ENCODE data around the gene DPH1. TPM values are rescaled to one million over a fixed set of nuclear protein-coding genes. Genes with fewer than 3 reads are reported as not detected.

Gene DPH1
- total RNA-seq, 1 donor from 2014 or later = 14.7 TPM

DNA sequence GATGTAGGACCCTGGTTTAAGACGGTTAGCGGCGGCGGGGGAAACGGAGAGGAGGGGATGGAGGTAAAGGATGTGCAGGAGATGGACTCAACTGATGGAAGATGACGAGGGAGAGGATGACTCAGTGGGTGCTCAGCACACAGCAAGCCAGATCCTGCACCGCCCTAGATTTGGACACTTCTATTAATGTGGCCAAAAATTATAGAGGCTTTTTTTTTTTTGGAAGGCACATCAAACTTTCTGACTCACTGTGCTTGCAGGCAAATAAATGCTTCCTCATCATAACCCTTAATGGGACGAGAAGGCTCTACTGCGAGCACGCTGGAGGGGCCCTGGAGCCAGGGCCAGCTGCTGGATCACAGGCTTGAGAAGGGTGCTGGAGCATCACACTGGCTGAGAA is 40.8 kb upstream of the DPH1 start:
- FAIRE-seq (peak; percentile 85), DNase-seq (ENCODE audit: low read depth) (peak; percentile 98)
- no peaks in the 10 kb centered on the region for H3K27me3 ChIP-seq (ENCODE audit: control insufficient read depth, insufficient read depth, low read length)
- TF ChIP-seq, protein P1, sequence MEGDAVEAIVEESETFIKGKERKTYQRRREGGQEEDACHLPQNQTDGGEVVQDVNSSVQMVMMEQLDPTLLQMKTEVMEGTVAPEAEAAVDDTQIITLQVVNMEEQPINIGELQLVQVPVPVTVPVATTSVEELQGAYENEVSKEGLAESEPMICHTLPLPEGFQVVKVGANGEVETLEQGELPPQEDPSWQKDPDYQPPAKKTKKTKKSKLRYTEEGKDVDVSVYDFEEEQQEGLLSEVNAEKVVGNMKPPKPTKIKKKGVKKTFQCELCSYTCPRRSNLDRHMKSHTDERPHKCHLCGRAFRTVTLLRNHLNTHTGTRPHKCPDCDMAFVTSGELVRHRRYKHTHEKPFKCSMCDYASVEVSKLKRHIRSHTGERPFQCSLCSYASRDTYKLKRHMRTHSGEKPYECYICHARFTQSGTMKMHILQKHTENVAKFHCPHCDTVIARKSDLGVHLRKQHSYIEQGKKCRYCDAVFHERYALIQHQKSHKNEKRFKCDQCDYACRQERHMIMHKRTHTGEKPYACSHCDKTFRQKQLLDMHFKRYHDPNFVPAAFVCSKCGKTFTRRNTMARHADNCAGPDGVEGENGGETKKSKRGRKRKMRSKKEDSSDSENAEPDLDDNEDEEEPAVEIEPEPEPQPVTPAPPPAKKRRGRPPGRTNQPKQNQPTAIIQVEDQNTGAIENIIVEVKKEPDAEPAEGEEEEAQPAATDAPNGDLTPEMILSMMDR (IDR thresholded peaks at IDR 0.05; ENCODE audit: insufficient read depth, low read length, severe bottlenecking) = no peak
- no peak overlapping the region for H3K4me3 ChIP-seq (ENCODE audit: low read depth, low read length)
- H3K36me3 ChIP-seq (ENCODE audit: control insufficient read depth, insufficient read depth, low read length) = no peaks in the 10 kb centered on the region

DNA sequence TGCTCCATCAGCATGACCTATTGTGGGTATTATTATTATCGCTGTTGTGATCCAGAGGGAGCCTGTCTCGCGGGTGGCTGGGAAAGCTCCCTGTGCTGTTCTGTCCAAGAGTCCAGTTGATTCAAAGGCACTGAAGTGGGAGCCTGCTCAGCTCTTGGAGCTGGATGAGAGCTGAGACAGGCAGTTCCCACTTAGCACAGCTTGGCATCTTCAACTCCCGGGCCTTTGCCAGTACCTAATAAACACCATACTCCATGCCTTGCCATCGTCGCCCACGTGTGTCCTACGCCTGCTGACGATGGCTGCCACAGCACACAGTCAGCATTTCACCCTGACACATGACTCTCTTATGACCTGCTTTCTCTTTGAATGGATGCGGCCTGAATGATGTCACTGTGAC is 37.4 kb upstream of the DPH1 start:
- Histone ChIP-seq H3K4me3 (ENCODE audit: low read depth, low read length) (no peak overlapping the region), H3K27me3 (ENCODE audit: control insufficient read depth, insufficient read depth, low read length) (peaks cover 1% of the 10 kb centered on the region), H3K36me3 (ENCODE audit: control insufficient read depth, insufficient read depth, low read length) (no peaks in the 10 kb centered on the region)
- no peak for FAIRE-seq
- no peak for DNase-seq (ENCODE audit: low read depth)
- TF ChIP-seq, protein P1 (IDR thresholded peaks at IDR 0.05; ENCODE audit: insufficient read depth, low read length, severe bottlenecking) = no peak

DNA sequence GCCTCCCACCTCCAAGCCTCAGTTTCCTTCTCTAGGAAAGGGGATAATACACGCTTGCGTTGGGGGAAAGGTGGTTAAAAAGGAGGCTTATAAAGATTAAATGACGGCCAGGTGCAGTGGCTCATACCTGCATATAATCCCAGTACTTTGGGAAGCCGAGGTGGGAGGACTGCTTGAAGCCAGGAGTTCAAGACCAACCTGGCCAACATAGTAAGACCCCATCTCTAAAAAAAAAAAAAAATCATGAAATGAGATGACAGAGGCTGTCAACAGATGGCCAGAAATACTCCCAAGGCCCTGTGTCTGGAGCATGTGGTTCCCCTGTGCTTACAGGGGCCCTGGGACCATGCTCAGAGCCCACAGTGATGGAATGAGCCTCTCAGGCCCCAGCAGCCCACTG is 35.2 kb upstream of the DPH1 start:
- TF ChIP-seq, protein P1 (IDR thresholded peaks at IDR 0.05; ENCODE audit: insufficient read depth, low read length, severe bottlenecking) = no peak
- Histone ChIP-seq H3K36me3 (ENCODE audit: control insufficient read depth, insufficient read depth, low read length) (no peaks in the 10 kb centered on the region), H3K4me3 (ENCODE audit: low read depth, low read length) (no peak overlapping the region), H3K27me3 (ENCODE audit: control insufficient read depth, insufficient read depth, low read length) (peaks cover 1% of the 10 kb centered on the region)
- FAIRE-seq (no peak), DNase-seq (ENCODE audit: low read depth) (no peak)

DNA sequence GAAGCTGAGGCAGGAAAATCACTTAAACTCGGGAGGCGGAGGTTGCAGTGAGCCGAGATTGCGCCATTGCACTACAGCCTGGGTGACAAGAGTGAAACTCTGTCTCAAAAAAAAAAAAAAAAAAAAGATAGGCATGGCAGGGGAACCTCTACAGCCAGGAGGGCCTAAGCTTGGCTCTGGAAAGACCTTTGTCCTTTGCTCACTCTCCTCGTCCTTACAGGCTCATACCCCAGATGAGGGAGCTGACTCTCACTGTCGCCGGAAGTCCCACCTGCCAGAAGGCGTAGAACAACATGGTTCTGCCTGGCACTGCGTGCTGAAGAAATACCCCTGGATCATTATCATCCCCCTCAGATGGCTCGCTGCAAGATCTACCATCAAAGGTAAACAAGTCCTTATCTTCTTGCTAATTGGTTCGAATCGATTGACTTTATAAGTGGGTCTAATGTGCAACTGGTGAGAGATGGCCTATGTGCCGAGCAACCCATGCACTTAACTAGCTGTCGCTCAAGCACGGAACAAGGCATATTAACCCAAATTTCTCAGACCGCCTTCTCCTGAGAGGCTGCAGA is 34.5 kb upstream of the DPH1 start:
- DNase-seq (ENCODE audit: low read depth) (no peak), FAIRE-seq (peak; percentile 7)
- TF ChIP-seq, protein P1 (IDR thresholded peaks at IDR 0.05; ENCODE audit: insufficient read depth, low read length, severe bottlenecking) = no peak
- no peak overlapping the region for H3K4me3 ChIP-seq (ENCODE audit: low read depth, low read length)
- no peaks in the 10 kb centered on the region for H3K36me3 ChIP-seq (ENCODE audit: control insufficient read depth, insufficient read depth, low read length)
- H3K27me3 ChIP-seq (ENCODE audit: control insufficient read depth, insufficient read depth, low read length) = peaks cover 1% of the 10 kb centered on the region

DNA sequence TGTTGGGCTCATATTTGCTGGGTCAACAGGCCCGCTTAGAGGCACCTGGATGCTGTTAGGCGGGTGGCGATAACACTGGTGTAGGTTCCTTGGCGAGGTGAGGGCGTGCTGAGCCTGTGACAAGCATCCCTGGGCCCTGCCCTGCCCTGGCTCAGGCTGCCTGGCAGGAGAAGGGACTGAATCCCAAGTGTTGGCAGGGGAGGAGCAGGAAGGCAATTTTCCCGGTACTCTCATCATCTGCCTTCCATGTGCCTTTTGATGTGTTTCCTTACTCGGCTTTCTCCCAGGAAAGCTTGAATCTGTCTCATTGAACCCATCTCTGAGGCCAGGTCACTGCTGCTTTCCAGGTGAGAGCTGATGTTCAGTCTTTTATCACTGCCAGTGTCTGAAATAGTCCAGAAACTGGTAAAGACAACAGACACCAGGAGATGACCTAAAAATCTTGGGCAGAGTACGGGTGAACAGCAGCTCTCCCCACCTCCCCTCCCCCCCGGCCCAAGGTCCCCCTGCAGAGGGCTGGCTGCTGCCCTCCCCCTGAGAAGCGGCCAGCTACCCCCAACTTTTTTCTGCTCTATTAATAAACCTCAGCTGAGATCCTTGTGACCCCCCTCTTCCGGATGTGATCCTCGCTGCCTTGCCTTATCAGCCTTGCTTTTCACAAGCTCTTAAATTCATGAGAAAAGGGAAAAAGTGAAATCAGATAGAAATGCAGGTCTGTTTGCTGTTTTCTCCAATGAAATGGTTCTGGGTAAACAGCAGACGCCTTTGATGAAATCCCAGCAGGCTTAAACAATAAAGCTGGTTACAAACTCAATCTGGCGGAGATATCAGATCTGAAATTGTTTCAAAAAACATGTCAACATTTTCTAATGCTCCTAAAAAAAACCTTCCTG is 33.8 kb upstream of the DPH1 start:
- peaks cover 1% of the 10 kb centered on the region for H3K27me3 ChIP-seq (ENCODE audit: control insufficient read depth, insufficient read depth, low read length)
- FAIRE-seq (peak; percentile 23), DNase-seq (ENCODE audit: low read depth) (no peak)
- TF ChIP-seq, protein P1 (IDR thresholded peaks at IDR 0.05; ENCODE audit: insufficient read depth, low read length, severe bottlenecking) = no peak
- H3K4me3 ChIP-seq (ENCODE audit: low read depth, low read length) = no peak overlapping the region
- no peaks in the 10 kb centered on the region for H3K36me3 ChIP-seq (ENCODE audit: control insufficient read depth, insufficient read depth, low read length)

Data from bronchial epithelial cell (primary cell).